Right forelimb (tissue), 1 donor: Measurements from ENCODE around the gene NUP133.
"Not testable (repeated sequence)": the region's sequence is repeated elsewhere in the genome, so short reads cannot be mapped to it uniquely, and the experiment has no call there.

Experiments used
- DNase-seq: peaks from one replicate; pipeline ENCODE4 v3.0.0-alpha.2; 2018

Gene NUP133

DNA sequence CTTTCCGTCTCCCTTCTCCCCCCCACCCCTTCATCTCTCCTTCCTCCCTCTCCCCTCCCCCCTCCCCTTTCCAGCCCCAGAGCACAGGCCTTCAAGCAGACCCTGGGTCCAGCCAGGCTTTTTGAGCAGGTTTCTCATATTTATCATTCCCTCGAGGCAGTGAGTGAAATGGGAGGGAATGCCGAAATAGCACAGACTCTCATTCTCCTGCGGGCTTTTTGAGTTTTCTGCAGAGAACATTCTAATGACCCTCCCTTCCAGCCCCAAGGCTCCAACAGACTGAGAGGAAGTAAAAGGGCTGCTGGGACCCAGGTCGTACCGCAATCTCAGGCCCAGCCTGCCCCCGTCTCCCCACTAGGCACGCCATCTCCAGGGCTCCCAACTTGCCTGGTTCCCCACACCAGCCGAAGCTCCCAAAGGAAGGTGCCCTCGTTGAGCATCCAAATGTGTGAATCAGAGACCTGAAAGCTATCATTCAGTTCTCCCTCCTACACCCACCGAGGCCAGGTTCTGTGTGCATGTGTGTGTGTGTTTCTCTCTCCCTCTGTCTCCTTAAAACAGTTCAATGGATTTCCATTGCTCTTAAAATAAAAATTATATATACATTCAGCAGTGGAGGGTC is 96.6 kb downstream of the NUP133 start:
- DNase-seq: no peak

DNA sequence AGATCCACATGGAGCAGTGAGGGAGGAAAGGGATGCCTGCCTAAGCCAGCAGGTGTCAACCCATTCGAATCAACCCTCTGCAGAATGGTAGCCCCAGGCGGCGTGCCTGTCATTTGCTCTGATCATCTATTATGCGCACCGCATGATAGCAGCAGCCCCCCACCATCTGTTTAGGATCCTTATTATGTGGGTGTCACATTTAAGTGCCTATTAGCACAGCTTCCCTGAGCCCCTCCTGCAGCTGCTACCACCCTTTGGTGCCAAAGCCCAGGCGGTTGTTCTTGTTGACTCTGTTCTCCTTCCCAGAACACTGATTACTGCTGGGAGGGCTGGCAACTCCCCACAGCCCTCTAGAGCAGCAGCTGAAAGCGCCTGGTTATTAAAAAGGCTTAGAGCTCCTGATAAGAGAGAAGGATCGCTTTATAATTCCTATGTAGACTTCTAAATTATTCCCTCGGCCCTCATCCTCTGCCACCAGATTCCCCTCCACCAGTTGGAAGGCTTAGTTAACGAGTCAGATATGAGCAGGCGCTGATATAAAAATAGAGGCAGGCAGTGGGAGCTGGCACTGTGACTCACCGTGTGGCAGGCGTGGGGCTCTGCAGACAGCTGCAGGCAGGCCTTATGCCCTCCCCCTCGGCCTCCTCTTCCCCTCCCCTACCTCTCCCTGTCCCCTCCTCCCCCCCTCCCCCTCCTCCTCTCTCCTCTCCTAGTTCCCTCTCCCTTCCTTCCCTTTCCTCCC is 97.3 kb downstream of the NUP133 start:
- no peak for DNase-seq

DNA sequence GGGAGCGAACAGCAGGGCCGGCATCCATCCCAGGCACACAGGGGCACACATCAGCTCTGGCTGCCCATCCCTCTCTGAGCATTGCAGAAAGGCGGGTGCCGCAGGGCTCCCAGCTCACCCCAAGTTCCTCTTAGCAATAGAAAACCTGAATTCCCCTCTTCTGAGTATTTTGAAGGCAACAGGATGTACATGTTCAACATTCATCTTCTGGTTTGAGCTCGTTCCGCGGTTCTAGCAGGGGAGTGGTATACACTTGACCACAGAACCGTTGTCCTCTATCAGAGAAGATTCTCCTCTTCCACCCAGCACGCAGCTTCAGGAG is 97.8 kb downstream of the NUP133 start:
- no peak for DNase-seq

DNA sequence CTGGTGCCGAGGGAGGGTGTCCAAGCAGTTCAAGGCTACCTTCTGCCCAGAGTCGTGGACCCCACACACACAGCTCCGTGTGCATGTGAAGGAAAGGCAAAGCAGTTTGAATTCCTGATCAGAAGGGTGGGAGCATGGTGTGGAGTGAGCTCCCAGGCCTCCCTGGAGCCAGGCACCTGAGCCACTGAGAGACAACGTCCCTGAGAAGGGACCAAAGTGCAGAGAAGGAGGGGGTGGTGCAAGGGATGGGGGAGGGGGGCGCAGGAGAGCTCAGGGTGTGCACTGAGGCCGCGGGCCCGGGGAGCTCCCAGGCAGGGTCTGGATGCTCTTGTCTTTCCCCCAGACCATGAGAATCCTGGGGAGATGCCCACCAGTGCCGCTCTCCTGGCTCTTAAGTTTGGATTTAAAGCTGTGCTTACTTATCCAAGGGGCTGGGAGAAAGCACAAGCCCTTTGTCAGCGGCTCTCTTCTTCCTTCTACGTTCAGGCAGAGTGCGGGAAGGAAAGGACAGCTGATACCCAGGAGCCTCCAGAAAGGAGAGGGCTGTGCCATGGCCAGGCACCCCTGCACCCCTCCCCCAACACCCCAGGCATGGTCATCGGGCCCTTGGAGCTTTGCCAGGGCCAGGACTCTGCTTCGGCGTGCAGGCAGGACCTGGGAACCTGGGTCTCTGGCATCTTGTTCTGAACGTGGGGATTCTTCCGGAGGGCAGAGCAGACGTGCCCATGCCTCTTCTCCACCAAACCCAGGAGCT is 98.3 kb downstream of the NUP133 start:
- no peak for DNase-seq

DNA sequence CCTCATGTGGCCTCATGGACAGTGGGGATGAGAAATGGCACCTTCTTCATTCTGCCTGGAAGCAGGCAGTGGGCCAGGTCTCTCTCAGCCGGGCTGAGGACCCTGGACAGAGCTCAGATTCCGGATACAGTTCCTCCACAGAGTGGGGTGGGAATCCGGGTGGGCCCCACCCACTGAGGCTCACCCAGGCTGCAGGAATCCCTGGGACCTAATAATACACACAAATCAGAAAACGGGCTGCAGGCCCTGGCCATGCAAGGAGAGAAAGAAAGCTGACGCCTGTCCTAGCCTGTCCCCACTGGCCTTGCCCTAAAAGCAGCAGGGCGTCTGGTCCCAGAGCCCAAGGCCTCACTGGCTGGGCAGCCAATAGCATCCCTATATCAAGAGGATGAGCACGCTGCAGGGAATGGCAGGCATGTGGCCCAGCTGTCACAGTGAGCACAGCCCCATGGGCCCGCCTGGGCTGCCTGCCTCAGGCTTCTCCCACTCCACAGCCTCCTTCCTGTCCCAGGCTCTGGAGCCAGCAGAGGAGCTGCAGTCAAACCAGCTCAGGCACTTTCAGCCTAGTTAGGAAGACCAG is 99.6 kb downstream of the NUP133 start:
- DNase-seq: no peak

DNA sequence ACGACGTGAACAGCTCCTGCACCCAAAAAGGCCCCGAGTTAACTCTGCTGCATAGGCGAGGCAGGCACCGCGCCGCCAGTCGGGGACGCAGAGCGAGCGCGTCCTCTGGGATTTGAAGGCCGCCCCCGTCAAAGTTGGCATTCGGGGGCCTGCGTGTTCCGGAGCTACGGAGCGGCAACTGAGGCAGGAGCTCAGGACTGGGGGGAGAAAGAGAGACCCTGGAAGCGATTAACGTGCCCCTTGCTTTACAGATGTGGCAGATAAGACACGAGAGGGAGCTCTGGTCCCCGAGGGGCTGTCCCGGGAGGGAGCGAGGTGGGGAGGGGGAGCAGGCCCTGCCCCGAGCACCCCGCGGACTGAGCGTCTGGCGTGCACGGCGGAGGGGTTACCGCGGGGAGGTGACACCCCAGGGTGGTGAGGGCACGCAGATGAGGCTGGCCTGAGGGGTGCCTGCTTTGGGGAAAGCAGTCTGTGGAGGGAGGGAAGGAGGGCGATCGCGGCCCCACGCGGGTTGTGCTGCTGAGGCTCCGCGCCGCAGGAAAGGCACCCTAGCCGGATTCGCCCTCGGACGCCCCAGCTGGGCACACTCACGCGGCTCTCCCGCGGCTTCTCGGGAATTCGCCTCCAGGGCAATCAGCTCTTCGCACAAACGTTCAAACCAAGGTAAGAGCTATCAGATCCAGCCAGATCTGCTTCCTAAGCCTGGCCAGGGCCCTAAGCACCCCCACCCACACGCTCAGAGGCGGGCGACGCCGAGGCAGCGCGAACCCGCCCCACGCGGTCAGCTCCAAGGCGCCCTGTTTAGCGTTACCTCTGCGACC is 100.7 kb downstream of the NUP133 start:
- no peak for DNase-seq

DNA sequence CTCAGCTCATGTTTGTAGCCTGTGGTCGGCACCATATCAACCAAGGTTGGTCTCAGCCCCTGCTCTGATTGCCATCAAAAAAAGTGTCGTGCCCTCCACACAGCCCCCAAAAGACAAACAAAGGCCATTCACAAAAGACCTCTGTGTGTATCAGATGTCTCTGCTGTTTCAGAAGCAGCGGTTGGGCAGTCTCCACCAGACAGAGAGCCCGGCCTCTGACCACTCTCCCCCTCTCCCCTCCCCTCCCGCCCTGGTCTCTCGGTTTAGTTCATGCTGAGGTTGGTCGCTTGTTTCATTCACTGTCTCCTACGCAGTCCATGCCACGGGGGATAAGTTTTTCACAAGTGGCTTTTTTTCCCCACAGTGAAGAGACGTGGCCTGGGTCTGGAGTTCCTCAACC is 101.3 kb downstream of the NUP133 start:
- DNase-seq: no peak

DNA sequence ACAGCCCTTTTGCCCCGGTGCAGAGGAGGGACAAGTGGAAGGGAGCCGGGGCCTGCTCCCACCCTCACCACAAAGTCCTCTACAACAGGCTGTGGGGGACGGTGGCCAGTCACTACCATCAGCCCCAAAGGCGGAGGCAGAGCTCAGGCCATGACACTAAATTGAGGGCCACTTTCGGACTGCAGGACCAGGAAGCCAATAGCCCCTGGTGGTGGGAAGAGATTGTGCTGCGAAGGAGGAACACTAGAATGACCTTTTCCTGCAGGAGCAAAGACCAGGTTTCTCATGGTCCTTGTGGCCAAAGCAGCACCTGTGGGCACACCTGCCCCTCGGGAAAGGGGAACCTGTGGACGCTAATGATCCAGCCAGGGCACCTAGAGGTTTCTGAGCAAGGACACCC is 104.6 kb downstream of the NUP133 start:
- no peak for DNase-seq

DNA sequence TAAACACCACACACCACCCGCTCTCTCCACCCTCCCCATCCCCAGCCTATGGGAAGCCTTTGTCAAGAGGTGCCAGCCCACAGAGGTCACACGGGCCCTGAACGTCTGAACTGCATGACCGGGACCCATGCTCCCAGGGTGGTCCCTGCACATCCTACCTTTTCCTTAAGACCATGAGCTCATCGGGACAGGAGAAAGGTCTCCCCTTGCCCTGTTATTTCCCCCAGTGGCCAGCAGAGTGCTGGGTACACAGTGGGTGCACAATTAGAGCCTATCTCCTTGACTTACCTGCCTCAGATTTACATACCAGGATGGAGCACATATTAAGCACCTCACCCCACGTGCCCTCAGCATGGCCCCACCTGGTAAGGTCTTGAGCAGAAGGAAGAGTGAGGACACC is 105.1 kb downstream of the NUP133 start:
- DNase-seq: no peak

DNA sequence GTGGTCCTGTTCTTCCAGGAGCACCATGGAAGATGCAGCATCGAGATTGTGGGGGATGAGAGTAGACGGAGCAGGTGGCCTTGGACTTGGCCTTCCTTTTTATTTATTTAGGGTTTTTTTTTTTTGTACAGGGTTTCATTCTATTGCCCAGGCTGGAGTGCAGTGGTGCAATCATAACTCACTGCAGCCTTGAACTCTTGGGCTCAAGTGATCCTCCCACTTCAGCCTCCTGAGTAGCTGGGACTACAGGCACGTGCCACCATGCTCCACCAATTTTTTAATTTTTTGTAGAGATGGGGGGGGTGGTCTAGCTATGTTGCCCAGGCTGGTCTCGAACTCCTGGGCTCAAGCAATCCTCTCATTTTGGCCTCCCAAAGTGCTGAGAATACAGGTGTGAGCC is 105.8 kb downstream of the NUP133 start:
- DNase-seq: not testable (repeated sequence)

DNA sequence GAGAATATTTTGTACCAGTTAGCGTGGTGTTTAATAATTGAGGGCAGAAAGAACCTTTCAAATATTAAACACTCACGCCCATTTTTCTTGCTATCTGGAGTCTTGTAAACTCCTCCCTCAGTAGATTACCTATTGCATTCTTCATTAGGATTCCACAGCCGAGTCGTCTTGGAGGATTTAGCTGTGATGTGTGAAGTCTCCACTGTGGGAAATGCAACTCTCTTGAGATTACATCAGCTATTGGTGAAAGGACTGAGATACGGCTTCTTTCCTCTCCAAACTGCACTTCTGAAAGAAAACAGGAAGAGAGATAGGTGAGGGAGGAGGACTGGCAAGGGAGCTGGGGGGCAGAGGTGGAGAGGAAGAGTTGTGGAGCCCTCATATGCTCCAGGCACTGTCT is 110.4 kb downstream of the NUP133 start:
- DNase-seq: no peak

DNA sequence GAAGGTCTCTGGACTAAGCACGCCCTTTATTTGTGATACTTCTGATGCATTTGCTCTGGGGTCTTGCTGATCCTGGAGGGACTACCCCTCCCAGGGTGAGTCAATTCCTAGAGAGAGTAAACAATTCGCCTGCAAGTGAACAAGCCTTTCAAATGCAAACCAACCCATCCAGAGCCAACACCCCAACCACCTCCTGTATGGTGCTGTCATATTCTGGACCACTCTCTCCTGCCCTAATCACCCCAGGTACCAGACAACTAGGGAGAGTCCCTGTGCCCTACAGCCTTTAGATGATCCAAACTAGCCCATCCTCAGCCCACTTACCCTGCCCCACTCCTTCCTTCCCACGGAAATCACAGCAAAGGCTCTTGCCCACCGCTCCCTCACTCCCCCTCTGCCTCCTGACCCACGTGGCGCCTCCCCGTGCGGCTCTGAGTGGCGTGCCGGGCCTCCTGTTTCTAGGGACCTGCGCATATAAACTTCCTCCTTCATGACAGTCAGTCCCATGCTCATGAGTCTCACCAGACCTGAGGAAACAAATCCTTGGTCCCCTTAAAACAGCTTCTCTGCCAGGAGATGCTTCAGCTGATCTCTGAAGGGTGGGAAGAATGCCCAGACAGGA is 111.4 kb downstream of the NUP133 start:
- DNase-seq: no peak

DNA sequence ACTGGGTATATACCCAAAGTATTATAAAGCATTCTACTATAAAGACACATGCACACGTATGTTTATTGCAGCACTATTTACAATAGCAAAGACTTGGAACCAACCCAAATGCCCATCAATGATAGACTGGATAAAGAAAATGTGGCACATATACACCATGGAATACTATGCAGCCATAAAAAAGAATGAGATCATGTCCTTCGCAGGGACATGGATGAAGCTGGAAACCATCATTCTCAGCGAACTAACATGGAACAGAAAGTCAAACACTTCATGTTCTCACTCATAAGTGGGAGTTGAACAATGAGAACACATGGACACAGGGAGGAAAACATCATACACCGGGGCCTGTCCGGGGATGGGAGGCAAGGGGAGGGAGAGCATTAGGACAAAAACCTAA is 113.6 kb downstream of the NUP133 start:
- not testable (repeated sequence) for DNase-seq

DNA sequence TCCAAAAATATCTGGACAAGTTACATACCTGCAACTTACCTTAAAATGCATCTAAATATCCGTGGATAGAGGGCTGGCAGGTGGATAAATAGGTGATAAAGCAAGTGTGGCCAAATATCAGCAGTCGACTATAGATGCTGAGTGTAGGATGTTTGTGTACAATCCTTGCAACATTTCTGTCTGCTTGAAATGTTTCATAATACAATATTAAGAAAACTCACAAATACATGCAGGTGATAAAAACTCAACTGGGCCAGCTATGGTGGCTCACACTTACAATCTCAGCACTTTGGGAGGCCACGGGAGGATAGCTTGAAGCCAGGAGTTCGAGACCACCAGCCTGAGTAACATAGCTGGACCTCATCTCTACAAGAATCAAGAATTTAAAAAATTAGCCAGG is 115.2 kb downstream of the NUP133 start:
- no peak for DNase-seq
